ENCODE results near the gene SDHAF4.

The SDHAF4 gene

GRCh38 chr6:70622461-70622860 is 55.7 kb downstream of the SDHAF4 start:
- Mint-ChIP-seq H3K27me3 (ENCODE audit: low read depth) (no peaks in the 10 kb centered on the region), H3K9me3 (no peaks in the 10 kb centered on the region), H3K27ac (no peak overlapping the region), H3K4me1 (no peaks in the 10 kb centered on the region), H3K36me3 (ENCODE audit: low read depth) (no peaks in the 10 kb centered on the region), H3K4me3 (no peak overlapping the region)
- no peak for TF ChIP-seq CTCF (IDR thresholded peaks at IDR 0.05; ENCODE audit: unreplicated experiment in 3 of 3)

DNA sequence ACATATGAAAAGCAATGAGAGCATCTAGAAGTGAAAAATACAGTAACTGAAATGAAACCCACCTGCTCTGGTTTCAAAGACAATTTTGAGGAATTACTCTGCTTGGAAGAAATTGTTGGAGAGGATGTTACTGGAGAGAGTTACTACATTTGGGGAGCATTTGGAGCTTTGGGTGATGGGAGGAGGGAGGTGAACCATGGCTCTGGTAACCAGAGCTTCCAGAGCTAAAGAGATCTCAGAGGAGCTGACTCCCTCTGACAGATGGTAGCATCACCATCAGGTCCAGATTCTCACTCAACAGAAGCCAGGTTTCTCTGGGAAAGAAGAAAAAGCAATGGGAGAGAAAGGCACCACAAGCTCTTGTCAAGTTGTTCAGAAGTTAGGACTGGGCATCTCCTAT is 58.7 kb downstream of the SDHAF4 start:
- no peaks in the 10 kb centered on the region for H3K9me3 Mint-ChIP-seq
- no peak for TF ChIP-seq CTCF (IDR thresholded peaks at IDR 0.05; ENCODE audit: unreplicated experiment in 3 of 3)
- H3K27ac Mint-ChIP-seq, result no peak overlapping the region
- H3K36me3 Mint-ChIP-seq (ENCODE audit: low read depth), result no peaks in the 10 kb centered on the region
- H3K27me3 Mint-ChIP-seq (ENCODE audit: low read depth), result no peaks in the 10 kb centered on the region
- H3K4me1 Mint-ChIP-seq, result no peaks in the 10 kb centered on the region
- H3K4me3 Mint-ChIP-seq, result no peak overlapping the region

- TF ChIP-seq CTCF (IDR thresholded peaks at IDR 0.05; ENCODE audit: unreplicated experiment in 3 of 3), result no peak
Observed at GRCh38 chr6:70627500-70628254, 60.9 kb downstream of the SDHAF4 start.

DNA sequence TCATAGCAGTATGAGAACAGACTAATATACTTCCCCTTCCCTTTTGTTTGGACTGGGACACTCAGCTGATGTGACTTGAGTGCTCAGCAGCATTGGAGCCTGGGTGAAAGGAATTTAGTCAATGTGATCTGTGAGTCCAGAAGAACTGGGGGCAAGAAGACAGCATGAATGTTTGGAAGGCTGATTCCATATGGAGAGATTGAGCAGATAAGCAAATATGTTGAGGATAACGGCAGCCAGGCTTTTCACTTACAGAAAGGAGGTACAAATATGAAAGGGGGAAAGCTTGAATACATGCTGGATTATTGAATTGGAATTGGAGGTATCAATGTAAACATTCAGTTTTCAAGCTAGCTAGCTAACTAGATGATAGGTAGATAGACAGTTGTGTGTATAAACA is 63.2 kb downstream of the SDHAF4 start:
- H3K4me1 Mint-ChIP-seq, result no peaks in the 10 kb centered on the region
- H3K9me3 Mint-ChIP-seq, result no peaks in the 10 kb centered on the region
- H3K27ac Mint-ChIP-seq, result no peak overlapping the region
- H3K36me3 Mint-ChIP-seq (ENCODE audit: low read depth), result no peaks in the 10 kb centered on the region
- H3K4me3 Mint-ChIP-seq, result no peak overlapping the region
- H3K27me3 Mint-ChIP-seq (ENCODE audit: low read depth), result no peaks in the 10 kb centered on the region
- TF ChIP-seq CTCF (IDR thresholded peaks at IDR 0.05; ENCODE audit: unreplicated experiment in 3 of 3), result no peak

More at GRCh38 chr6:70627500-70628254, 60.9 kb downstream of the SDHAF4 start:
- Mint-ChIP-seq H3K27me3 (ENCODE audit: low read depth) (no peaks in the 10 kb centered on the region), H3K27ac (no peak overlapping the region), H3K4me3 (no peak overlapping the region), H3K4me1 (no peaks in the 10 kb centered on the region), H3K36me3 (ENCODE audit: low read depth) (no peaks in the 10 kb centered on the region), H3K9me3 (no peaks in the 10 kb centered on the region)

DNA sequence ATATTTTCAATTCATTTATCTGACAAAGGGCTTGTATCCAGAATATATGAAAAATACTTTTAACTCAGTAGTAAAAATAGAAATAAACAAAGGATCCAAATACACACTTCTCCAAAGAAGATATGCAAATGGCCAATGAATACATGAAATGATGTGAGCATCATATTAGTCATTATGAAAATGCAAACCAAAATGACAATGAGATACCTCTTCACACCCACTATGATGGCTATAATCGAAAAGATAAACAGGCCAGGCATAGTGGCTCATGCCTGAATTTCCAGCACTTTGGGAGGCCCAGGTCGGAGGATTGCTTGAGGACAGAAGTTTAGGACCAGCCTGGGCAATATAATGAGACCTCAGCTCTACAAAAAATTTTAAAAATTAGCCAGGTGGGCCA is 67.1 kb downstream of the SDHAF4 start:
- no peak overlapping the region for H3K27ac Mint-ChIP-seq
- no peaks in the 10 kb centered on the region for H3K9me3 Mint-ChIP-seq
- no peaks in the 10 kb centered on the region for H3K36me3 Mint-ChIP-seq (ENCODE audit: low read depth)
- no peaks in the 10 kb centered on the region for H3K4me1 Mint-ChIP-seq
- H3K4me3 Mint-ChIP-seq, result no peak overlapping the region
- TF ChIP-seq CTCF (IDR thresholded peaks at IDR 0.05; ENCODE audit: unreplicated experiment in 3 of 3), result no peak
- no peaks in the 10 kb centered on the region for H3K27me3 Mint-ChIP-seq (ENCODE audit: low read depth)

DNA sequence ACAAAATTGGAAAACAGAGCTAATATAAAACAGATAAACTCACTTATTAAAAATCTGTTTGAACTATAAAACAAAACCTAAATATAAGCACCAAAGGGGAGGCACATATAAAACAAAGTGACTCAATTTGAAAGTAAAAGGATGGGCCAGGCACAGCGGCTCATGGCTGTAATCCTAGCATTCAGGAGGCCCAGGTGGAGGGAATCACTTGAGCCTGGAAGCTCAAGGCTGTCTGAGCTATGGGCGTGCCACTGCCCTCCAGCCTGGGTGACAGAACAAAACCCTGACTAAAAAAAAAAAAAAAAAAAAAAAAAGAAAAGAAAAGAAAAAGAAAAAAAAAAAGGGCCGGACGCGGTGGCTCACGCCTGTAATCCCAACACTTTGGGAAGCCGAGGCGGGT is 69.9 kb downstream of the SDHAF4 start:
- no peak overlapping the region for H3K27ac Mint-ChIP-seq
- H3K4me3 Mint-ChIP-seq, result no peak overlapping the region
- TF ChIP-seq CTCF (IDR thresholded peaks at IDR 0.05; ENCODE audit: unreplicated experiment in 3 of 3), result no peak
- no peaks in the 10 kb centered on the region for H3K27me3 Mint-ChIP-seq (ENCODE audit: low read depth)
- H3K9me3 Mint-ChIP-seq, result no peaks in the 10 kb centered on the region
- no peaks in the 10 kb centered on the region for H3K36me3 Mint-ChIP-seq (ENCODE audit: low read depth)
- H3K4me1 Mint-ChIP-seq, result no peaks in the 10 kb centered on the region
